GM18520 (cell line): Measurements from ENCODE around the gene ADGRE2.

Experiments used
- ATAC-seq: cut with Tn5 transposase; IDR thresholded peaks from one replicate; pipeline ENCODE4 v1.9.1; 2021; ENCODE audit not compliant: unreplicated experiment

ADGRE2 gene

GRCh38 chr19:14748601-14749000 is 29.8 kb downstream of the ADGRE2 start:
- no peak for ATAC-seq

DNA sequence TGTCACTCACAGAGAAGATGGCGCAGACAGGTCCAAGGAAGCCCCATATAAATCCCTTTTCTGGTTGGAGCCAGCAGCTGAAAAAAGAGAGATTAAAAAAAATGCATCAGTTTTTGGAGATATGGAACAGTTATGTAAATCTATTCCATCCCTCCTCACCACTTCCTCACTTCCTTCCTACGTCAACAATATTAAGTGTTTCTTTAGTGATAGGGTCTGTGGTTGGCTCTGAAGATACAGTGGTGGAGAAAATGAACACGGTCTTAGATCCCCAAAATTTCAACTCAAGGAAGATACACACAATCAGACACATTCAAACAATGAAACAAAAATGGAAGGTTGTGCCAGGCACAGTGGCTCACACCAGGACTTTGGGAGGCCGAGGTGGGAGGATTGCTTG is 31.5 kb downstream of the ADGRE2 start:
- no peak for ATAC-seq

GRCh38 chr19:14735915-14736314 is 42.4 kb downstream of the ADGRE2 start:
- ATAC-seq = no peak

- ATAC-seq = no peak
These were observed 44.8 kb downstream of the ADGRE2 start for GRCh38 chr19:14733574-14733973.

GRCh38 chr19:14732510-14732909 is 45.9 kb downstream of the ADGRE2 start:
- ATAC-seq = no peak

- ATAC-seq = no peak
These were observed 47.2 kb downstream of the ADGRE2 start for GRCh38 chr19:14731200-14731599.

DNA sequence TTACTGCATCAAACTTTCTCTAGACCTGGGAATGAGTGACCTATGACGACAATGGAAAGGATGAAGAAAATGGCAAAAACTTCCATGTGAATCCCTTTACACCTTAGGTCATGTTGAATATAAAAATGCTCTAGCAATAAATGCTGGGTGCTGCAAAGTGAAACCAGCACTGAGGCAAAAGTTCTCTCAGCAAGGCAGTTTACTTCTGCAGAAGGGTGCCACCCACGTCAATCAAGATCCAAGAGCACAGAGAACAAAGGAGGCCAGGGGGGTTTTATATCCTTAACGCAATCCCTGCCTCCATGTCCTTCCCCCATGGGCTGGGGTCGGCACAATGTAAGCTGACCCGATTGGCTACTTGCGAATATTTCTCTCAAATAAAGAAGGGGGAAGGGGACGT is 49.8 kb downstream of the ADGRE2 start:
- no peak for ATAC-seq

GRCh38 chr19:14722127-14722526 is 56.2 kb downstream of the ADGRE2 start:
- no peak for ATAC-seq

DNA sequence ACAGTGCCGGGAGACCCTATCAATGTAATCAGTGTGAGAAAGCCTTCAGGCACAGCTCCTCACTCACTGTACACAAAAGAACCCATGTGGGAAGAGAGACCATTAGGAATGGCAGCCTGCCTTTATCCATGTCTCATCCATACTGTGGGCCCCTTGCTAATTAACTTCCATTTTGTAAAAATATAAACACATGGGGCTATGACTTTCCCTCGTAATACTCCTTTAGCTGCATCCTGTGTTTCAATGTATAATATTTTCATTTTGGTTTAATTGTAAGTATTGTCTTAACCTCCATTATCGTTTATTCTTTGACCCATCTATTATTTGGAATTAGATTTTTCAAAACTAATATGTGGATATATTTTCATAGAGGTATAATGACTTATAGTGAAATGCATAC is 59.2 kb downstream of the ADGRE2 start:
- ATAC-seq = no peak

GRCh38 chr19:14718522-14719116 is 59.7 kb downstream of the ADGRE2 start:
- ATAC-seq = no peak

- no peak for ATAC-seq
These were observed 62.5 kb downstream of the ADGRE2 start for GRCh38 chr19:14715841-14716240.

DNA sequence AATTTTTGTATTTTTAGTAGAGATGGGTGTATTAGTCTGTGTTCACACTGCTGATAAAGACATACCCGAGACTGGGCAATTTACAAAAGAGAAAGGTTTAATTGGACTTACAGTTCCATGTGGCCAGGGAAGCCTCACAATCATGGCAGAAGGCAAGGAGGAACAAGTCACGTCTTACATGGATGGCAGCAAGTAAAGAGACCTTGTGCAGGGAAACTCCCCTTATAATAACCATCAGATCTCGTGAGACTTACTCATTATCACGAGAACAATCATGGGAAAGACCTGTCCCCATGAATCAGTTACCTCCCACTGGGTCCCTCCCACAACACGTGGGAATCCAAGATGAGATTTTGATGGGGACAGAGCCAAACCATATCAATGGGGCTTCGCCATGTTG is 73.9 kb downstream of the ADGRE2 start:
- ATAC-seq = no peak

GRCh38 chr19:14703833-14704232 is 74.5 kb downstream of the ADGRE2 start:
- no peak for ATAC-seq

DNA sequence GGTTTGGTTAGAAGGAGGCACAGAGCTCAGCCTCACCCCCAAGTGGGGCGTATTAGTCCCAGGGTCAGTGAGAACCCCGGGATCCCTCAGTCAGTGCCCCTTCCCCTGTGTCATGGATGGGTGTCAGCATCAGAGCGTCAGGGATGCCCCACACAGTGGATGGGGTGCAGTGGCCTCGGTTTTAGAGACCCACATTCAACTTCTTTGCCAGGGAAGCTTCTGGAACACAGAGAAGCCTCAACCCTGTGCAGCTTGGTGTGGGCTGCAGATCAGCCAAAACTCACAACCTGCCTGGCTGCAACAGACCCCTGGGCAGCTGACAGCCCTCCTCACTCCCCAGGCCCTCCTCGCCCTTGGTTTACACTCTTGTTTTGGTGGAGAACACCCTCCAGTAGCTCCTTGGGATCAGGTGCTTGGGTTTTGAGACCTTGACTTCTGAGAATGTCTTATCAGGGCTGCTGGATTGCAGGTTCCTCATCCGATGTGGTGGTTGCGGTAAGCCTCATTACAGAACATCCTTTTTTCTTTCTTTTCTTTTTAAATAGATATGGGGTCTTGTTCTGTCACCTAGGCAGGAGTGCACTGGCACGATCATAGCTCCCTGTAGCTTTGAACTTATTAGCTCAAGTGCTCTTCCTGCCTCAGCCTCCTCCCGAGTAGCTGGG is 77.5 kb downstream of the ADGRE2 start:
- no peak for ATAC-seq

- ATAC-seq = no peak
These were observed 78.7 kb downstream of the ADGRE2 start for GRCh38 chr19:14699641-14700040.

GRCh38 chr19:14695471-14695870 is 82.9 kb downstream of the ADGRE2 start:
- ATAC-seq = no peak

DNA sequence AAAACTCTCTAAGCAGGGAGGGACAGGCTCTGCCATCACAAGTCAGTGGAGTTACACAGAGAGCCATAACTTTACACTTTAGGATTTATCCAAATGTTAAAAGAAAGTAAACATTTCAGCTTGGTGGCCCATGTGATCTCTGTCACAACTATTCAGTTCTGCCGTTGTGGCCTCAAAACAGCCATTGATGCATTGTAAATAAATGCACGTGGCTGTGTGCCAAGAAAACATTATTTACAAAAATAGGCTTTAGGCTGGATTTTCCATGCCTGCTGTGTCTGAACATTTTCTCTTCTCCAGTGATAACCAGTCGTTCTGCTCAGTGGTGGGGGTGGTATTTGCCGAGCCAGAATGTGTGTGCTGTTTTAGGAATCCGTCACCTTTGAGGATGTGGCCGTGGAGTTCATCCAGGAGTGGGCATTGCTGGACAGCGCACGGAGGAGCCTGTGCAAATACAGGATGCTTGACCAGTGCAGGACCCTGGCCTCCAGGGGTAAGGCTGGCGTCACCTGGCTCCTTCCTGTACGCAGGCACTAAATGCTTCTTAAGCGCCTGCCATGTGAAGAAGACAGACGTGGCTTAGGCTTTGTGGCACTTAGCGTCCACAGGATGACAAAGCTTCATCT is 83.6 kb downstream of the ADGRE2 start:
- ATAC-seq = no peak

- ATAC-seq = peak; percentile 85
These were observed 88.5 kb downstream of the ADGRE2 start, which contains the start of gene ZNF333 for GRCh38 chr19:14689598-14690503. ZNF333 (plus strand) TSS chr19:14690048; CDS start chr19:14693492, 3,444 bp downstream.

DNA sequence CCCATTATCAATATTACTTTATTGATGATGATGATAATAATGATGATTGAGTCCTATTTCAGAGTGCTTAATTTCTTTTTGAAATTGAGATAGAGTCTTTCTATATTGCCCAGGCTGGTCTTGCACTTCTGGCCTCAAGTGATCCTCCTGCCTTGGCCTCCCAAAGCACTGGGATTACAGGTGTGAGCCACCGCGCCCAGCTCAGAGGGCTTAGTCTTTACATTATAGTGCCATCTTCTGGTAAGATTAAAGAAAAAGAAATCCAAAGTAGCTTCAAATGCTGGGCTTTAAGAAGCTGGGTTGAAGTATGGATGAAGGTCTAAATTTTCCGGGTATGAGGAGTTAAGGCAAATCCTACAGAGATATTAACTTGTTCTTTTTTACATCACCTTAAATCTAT is 91.9 kb downstream of the ADGRE2 start:
- ATAC-seq = no peak

DNA sequence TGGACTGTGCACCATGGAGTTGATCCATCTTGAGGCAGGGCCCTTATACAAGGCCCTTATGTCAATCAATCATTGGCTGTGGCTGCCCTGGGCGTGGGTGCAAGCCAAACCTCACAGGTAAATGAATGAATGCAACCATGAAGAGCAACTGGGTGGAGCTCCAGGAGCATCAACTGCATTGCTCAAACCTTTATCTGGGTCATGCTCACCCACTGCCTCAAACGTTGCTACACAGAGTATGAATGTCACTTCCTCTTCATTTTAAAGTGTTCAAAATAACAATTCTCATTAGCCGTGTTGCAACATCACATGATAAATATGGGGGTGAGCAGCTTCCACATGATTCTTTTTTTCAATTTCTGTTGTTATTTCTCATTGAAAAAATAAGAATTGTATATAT is 94.9 kb downstream of the ADGRE2 start:
- no peak for ATAC-seq
